A549 (cell line): ENCODE results near the gene PHKB. TPM values are rescaled to one million over a fixed set of nuclear protein-coding genes. Genes with fewer than 3 reads are reported as not detected.

ENCODE experiments used
- ATAC-seq, 2 experiments: fragments of 200-7000 bp in 1 of 2; fragments of >200 bp in 1 of 2; cut with Nextera tagmentation in 1 of 2; cut with Tn5 transposase in 1 of 2; 3 replicates each; pipeline versions ENCODE4 v1.8.0 to v1.9.1; 2018 to 2020; ENCODE audit warnings: mild to moderate bottlenecking in 1 of 2, moderate library complexity in 1 of 2
- CTCF ChIA-PET: fragments of 300-600 bp; sonication (Branson Sonifier 250); formaldehyde crosslinking; extraction: SDS; loops from one replicate; lab custom pipeline; 2021; ENCODE audit warnings: antibody characterized with exemption, inconsistent platforms; lab: Yijun Ruan, JAX
- POLR2A ChIA-PET: fragments of 350-600 bp; formaldehyde crosslinking; extraction: SDS; loops from one replicate; lab custom pipeline; 2021; ENCODE audit warnings: antibody characterized with exemption, inconsistent platforms; lab: Yijun Ruan, JAX
- DNase-seq, 2 experiments: peaks; one replicate each; pipeline versions ENCODE4 v3.0.0 to v3.0.0-alpha.2; 2011 to 2016; ENCODE audit warnings: low read depth in 1 of 2, low spot score in 1 of 2
- FAIRE-seq: peaks from 2 replicates; lab custom pipeline; 2011; peaks lifted over from hg19 to GRCh38; lab: Jason Lieb, UNC
- H3K27ac ChIP-seq, 2 experiments: fragments of >200 bp; sonication (Bioruptor Twin); formaldehyde crosslinking; 3 replicates each; pipeline ENCODE4 v1.5.1; 2016 to 2017
- H3K4me1 ChIP-seq: fragments of >200 bp; sonication (Bioruptor Twin); formaldehyde crosslinking; 3 replicates; pipeline ENCODE4 v1.6.1; 2016
- H3K4me2 ChIP-seq: fragments of >200 bp; sonication (Bioruptor Twin); formaldehyde crosslinking; 3 replicates; pipeline ENCODE4 v1.6.1; 2016
- H3K4me3 ChIP-seq: fragments of >200 bp; sonication (Bioruptor Twin); formaldehyde crosslinking; 3 replicates; pipeline ENCODE4 v1.5.1; 2016
- H3K9me3 ChIP-seq: fragments of >200 bp; sonication (Bioruptor Twin); formaldehyde crosslinking; 3 replicates; pipeline ENCODE4 v1.6.1; 2016
- BHLHE40 ChIP-seq: IDR thresholded peaks from 2 replicates; pipeline ENCODE4 v1.6.1; 2012; ENCODE audit warnings: low read depth, low read length, inconsistent platforms
- EHF ChIP-seq: fragments of 250-450 bp; sonication (Bioruptor Pico); IDR thresholded peaks from 2 replicates; pipeline ENCODE4 v1.5.0; 2020; ENCODE audit warnings: mild to moderate bottlenecking
- EHMT2 ChIP-seq: fragments of 200-600 bp; sonication (generic); IDR thresholded peaks from 2 replicates; pipeline ENCODE4 v1.6.1; 2016; ENCODE audit warnings: antibody characterized with exemption, low read depth, mild to moderate bottlenecking, moderate library complexity
- FOSB ChIP-seq: fragments of 250-450 bp; sonication (Bioruptor Pico); IDR thresholded peaks from 2 replicates; pipeline ENCODE4 v1.5.0; 2020; ENCODE audit warnings: mild to moderate bottlenecking, moderate library complexity
- FOSL2 ChIP-seq, 2 experiments: fragments of 450-650 bp in 1 of 2; fragments of >200 bp in 1 of 2; sonication (Bioruptor Twin) in 1 of 2; formaldehyde crosslinking; IDR thresholded peaks; 2 replicates each; pipeline versions ENCODE4 v1.5.0 to v1.6.1; 2016 to 2020; ENCODE audit warnings: mild to moderate bottlenecking in 1 of 2, moderate library complexity in 1 of 2
- HDAC2 ChIP-seq: fragments of 200-600 bp; sonication (generic); IDR thresholded peaks from 2 replicates; pipeline ENCODE4 v1.6.1; 2016
- KDM1A ChIP-seq: fragments of 200-600 bp; sonication (generic); IDR thresholded peaks from 2 replicates; pipeline ENCODE4 v1.6.1; 2016; ENCODE audit warnings: low read depth, mild to moderate bottlenecking
- MAFK ChIP-seq: fragments of 450-650 bp; IDR thresholded peaks from 2 replicates; pipeline ENCODE4 v1.6.1; 2014; ENCODE audit not compliant: partially characterized antibody
- MAX ChIP-seq: IDR thresholded peaks from 2 replicates; pipeline ENCODE4 v1.6.1; 2012
- MYC ChIP-seq: IDR thresholded peaks from 2 replicates; pipeline ENCODE4 v1.6.1; 2012; ENCODE audit warnings: mild to moderate bottlenecking, inconsistent platforms, low read length, improper control_type of control experiment, borderline replicate concordance
- NR3C1 ChIP-seq: fragments of >200 bp; sonication (Bioruptor Twin); formaldehyde crosslinking; IDR thresholded peaks from 3 replicates; pipeline ENCODE4 v1.6.1; 2017
- POLR2A ChIP-seq: IDR thresholded peaks from 2 replicates; pipeline ENCODE4 v1.6.1; 2012; ENCODE audit warnings: mild to moderate bottlenecking, low read length
- POLR2AphosphoS2 ChIP-seq: conservative IDR thresholded peaks from 2 replicates; pipeline ENCODE4 v1.6.1; 2012; ENCODE audit warnings: low read length, improper control_type of control experiment, inconsistent platforms
- RAD21 ChIP-seq, 2 experiments: fragments of >200 bp in 1 of 2; sonication (Bioruptor Twin) in 1 of 2; formaldehyde crosslinking in 1 of 2; IDR thresholded peaks in 1 of 2; conservative IDR thresholded peaks in 1 of 2; 2 replicates in 1 of 2; 3 replicates in 1 of 2; pipeline ENCODE4 v1.6.1; 2012 to 2018; ENCODE audit warnings: inconsistent platforms in 1 of 2
- REST ChIP-seq: fragments of 200-600 bp; sonication (generic); IDR thresholded peaks from 2 replicates; pipeline ENCODE4 v1.6.1; 2016; ENCODE audit warnings: antibody characterized with exemption, mild to moderate bottlenecking, moderate library complexity
- SMC3 ChIP-seq: fragments of >200 bp; sonication (Bioruptor Twin); formaldehyde crosslinking; IDR thresholded peaks from 3 replicates; pipeline ENCODE4 v1.6.1; 2018; ENCODE audit warnings: inconsistent platforms
- TP53 ChIP-seq: fragments of 250-450 bp; sonication (Bioruptor Pico); IDR thresholded peaks from 2 replicates; pipeline ENCODE4 v1.5.0; 2021; ENCODE audit warnings: mild to moderate bottlenecking, moderate library complexity
- USF2 ChIP-seq: fragments of 450-650 bp; IDR thresholded peaks from 2 replicates; pipeline ENCODE4 v1.6.1; 2014; ENCODE audit warnings: antibody characterized with exemption
- ZC3H11A ChIP-seq: fragments of 450-650 bp; IDR thresholded peaks from 2 replicates; pipeline ENCODE4 v1.6.1; 2014; ENCODE audit warnings: antibody characterized with exemption, mild to moderate bottlenecking
- WGBS: methylation state at CpG from one replicate; pipeline ENCODE4 v1.1.6; 2017; ENCODE audit errors: missing lambda C conversion rate; 5-methylcytosine and 5-hydroxymethylcytosine counted together
- polyA plus RNA-seq, 4 experiments: library from polyadenylated mRNA; depleted of rRNA in 3 of 4; stranded (reverse); fragments of >200 nt; fragmentation: RNase III in 1 of 4; extraction: RNeasy Plus Mini Kit Qiagen cat#74134 plus additional on column Dnase treatment in 1 of 4; gene quantifications; 2 replicates in 3 of 4; 3 replicates in 1 of 4; pipeline ENCODE4 v1.2.3, GENCODE V29; 2011 to 2017

PHKB gene
- polyA plus RNA-seq, 2 of the 4 experiments (the other 2 are of a cell fraction) = 33.2 to 96.8 TPM

- no peak for TF ChIP-seq MYC
- no peak for TF ChIP-seq REST
- no peak for TF ChIP-seq HDAC2
- TF ChIP-seq, all 56 proteins: peak for 0
- H3K27ac ChIP-seq = no peak overlapping the region
- ChIA-PET POLR2A (no interaction called here), CTCF (interaction anchor here (0.9 to 1.1 kb wide), 3 partner anchors 10 to 458 kb away, joined by 3 to 5 read pairs (median 4); no protein-coding TSS in a partner anchor)
- H3K9me3 ChIP-seq = no peaks in the 10 kb centered on the region
- no peaks in the 10 kb centered on the region for H3K4me1 ChIP-seq
- H3K4me3 ChIP-seq = no peak overlapping the region
- WGBS = 88% methylated on average over 5 of the region's 5 CpGs
- H3K4me2 ChIP-seq = no peak overlapping the region
- FAIRE-seq = no peak
- no peak for ATAC-seq
- DNase-seq = no peak
Measured at GRCh38 chr16:47699106-47699505, 238.0 kb downstream of the PHKB start.

GRCh38 chr16:47700857-47701587 is 239.9 kb downstream of the PHKB start:
- H3K9me3 ChIP-seq = no peaks in the 10 kb centered on the region
- H3K4me1 ChIP-seq = no peaks in the 10 kb centered on the region
- no peak overlapping the region for H3K4me3 ChIP-seq
- ATAC-seq (no peak), FAIRE-seq (no peak), DNase-seq (no peak)
- CTCF ChIA-PET = interaction anchor here (1.0 kb wide), 1 partner anchor 9 kb away, joined by 4 read pairs; no protein-coding TSS in a partner anchor
- no peak overlapping the region for H3K4me2 ChIP-seq
- no peak overlapping the region for H3K27ac ChIP-seq
- POLR2A ChIA-PET = no interaction called here
- WGBS = 78% methylated on average over 6 of the region's 6 CpGs
- TF ChIP-seq TP53 (CRISPR knock-in tag) = no peak
- TF ChIP-seq MAFK = no peak
- TF ChIP-seq KDM1A = no peak
- no peak for TF ChIP-seq REST
- no peak for TF ChIP-seq NR3C1
- TF ChIP-seq MYC = no peak
- TF ChIP-seq USF2 = no peak
- no peak for TF ChIP-seq POLR2AphosphoS2
- TF ChIP-seq FOSB = no peak
- no peak for TF ChIP-seq EHMT2
- TF ChIP-seq BHLHE40 = no peak
- no peak for TF ChIP-seq MAX
- TF ChIP-seq RAD21 (conservative IDR thresholded peaks at IDR 0.05 in 1 of 2, IDR thresholded peaks at IDR 0.05 in 1 of 2) = no peak
- TF ChIP-seq EHF (CRISPR knock-in tag) = no peak
- no peak for TF ChIP-seq POLR2A
- no peak for TF ChIP-seq FOSL2 (IDR thresholded peaks at IDR 0.05)
- no peak for TF ChIP-seq FOSL2 (CRISPR knock-in tag; IDR thresholded peaks at IDR 0.05)
- TF ChIP-seq SMC3 = no peak
- TF ChIP-seq ZC3H11A = no peak
